GM21786 (cell line): Measurements from ENCODE around the gene FYN.

Experiments
- ATAC-seq: cut with Tn5 transposase; IDR thresholded peaks from one replicate; pipeline ENCODE4 v1.9.1; 2021; ENCODE audit not compliant: unreplicated experiment

Gene FYN

GRCh38 chr6:111809766-111810165, 63.5 kb downstream of the FYN start:
- no peak for ATAC-seq

- ATAC-seq: no peak
Measured at GRCh38 chr6:111809264-111809663, 64.0 kb downstream of the FYN start.

GRCh38 chr6:111808493-111808892, 64.8 kb downstream of the FYN start:
- no peak for ATAC-seq

- ATAC-seq: no peak
Measured at GRCh38 chr6:111806561-111807497, 66.4 kb downstream of the FYN start.

- ATAC-seq: no peak
Measured at GRCh38 chr6:111806165-111806547, 67.1 kb downstream of the FYN start.

GRCh38 chr6:111805511-111806164, 67.6 kb downstream of the FYN start:
- ATAC-seq: peak; percentile 47

- peak; percentile 49 for ATAC-seq
Measured at GRCh38 chr6:111804627-111805235, 68.5 kb downstream of the FYN start.

GRCh38 chr6:111803804-111804203, 69.4 kb downstream of the FYN start:
- no peak for ATAC-seq

- ATAC-seq: no peak
Measured at GRCh38 chr6:111803371-111803770, 69.9 kb downstream of the FYN start.

GRCh38 chr6:111802720-111803330, 70.4 kb downstream of the FYN start:
- ATAC-seq: no peak

GRCh38 chr6:111802015-111802414, 71.2 kb downstream of the FYN start:
- no peak for ATAC-seq

GRCh38 chr6:111800821-111801220, 72.4 kb downstream of the FYN start:
- no peak for ATAC-seq

- ATAC-seq: no peak
Measured at GRCh38 chr6:111800259-111800765, 72.9 kb downstream of the FYN start.

GRCh38 chr6:111799576-111800258, 73.5 kb downstream of the FYN start:
- no peak for ATAC-seq

GRCh38 chr6:111798281-111798725, 74.9 kb downstream of the FYN start:
- no peak for ATAC-seq

- ATAC-seq: no peak
Measured at GRCh38 chr6:111796310-111796918, 76.8 kb downstream of the FYN start.

GRCh38 chr6:111795558-111795957, 77.7 kb downstream of the FYN start:
- ATAC-seq: no peak

GRCh38 chr6:111794727-111795452, 78.4 kb downstream of the FYN start:
- ATAC-seq: peak; percentile 60

- no peak for ATAC-seq
Measured at GRCh38 chr6:111794300-111794699, 79.0 kb downstream of the FYN start.
